ENCODE measurements around the gene HOXC13.

GRCh38 chr12:53924521-53925405, 13.9 kb upstream of the HOXC13 start:
- TF ChIP-seq EZH2 (IDR thresholded peaks at IDR 0.05; ENCODE audit: borderline replicate concordance) (no peak), CTCF (IDR thresholded peaks at IDR 0.05; ENCODE audit: poor library complexity) (no peak), EZH2phosphoT487 (IDR thresholded peaks at IDR 0.05; ENCODE audit: low read depth, severe bottlenecking, unreplicated experiment) (no peak)
